Heart left ventricle (tissue), 13 donors: ENCODE results near the gene TMBIM4.

Experiments
- POLR2A ChIP-seq, 2 donors: fragments of 450-650 bp; IDR thresholded peaks; one replicate each; pipeline ENCODE4 v1.6.1; 2017; ENCODE audit warnings: antibody characterized with exemption in 2 of 2, mild to moderate bottlenecking in 2 of 2, moderate library complexity in 2 of 2
- TF ChIP-seq, protein P1 (sequence below), 12 donors: fragments of 200-600 bp; sonication (generic) in 4 of 12; IDR thresholded peaks; one replicate each; pipeline versions ENCODE4 v1.5.0 to v1.8.0; 2018 to 2022; ENCODE audit warnings: antibody characterized with exemption in 12 of 12, mild to moderate bottlenecking in 5 of 12
- donor health status: ischemic (EF 13 %, LVEDD 7.1; RV severe dilation, severe dysfunction).
- donor health status: DM: no; HTN: yes; CAD: no.
- donor health status: DM: no; HTN: no; CAD: no.
- donor health status: ischemic (EF 25% LVEDD 6.9; RV normal size, moderate dysfunction).
- donor health status: ischemic (EF 25% LVEDD 5.7; RV mildly dilated, moderate dysfunction).
- donor health status: ischemic (EF 35%, LVEDD 5.7; RV mildly dilated, moderate dysfunction).
- donor health status: nonischemic (EF 11% LVEDD 7.7; RV severe dilation, severe dysfunction).
- donor health status: DM: yes; HTN: yes; CAD: no.
- donor health status: PGD.
- donor health status: ischemic (EF 29% LVEDD 5.4; RV normal size, mild dysfunction).
- donor health status: nonischemic (EF 23%, LVEDD 6.1; RV moderate dilation, normal function).

DNA sequence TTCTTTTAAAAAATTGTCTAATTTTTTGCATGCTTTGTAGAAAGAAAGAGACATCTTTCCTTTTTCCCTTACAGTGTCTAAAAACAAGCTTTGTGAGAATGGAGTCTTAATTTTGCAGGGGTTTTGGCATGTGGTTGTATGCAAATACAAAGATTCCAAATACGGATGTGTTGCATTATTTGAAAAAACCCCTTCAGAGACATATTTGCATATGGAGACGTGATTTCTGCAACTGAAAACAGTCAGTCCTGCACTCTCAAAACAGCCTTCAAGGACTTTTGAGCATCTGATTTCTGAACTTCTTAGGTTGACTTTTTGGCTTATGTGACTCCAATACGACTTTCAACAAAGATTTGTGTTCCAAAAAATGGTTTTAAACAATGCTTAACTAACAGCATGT is 27.0 kb upstream of the TMBIM4 start:
- TF ChIP-seq, protein P1, sequence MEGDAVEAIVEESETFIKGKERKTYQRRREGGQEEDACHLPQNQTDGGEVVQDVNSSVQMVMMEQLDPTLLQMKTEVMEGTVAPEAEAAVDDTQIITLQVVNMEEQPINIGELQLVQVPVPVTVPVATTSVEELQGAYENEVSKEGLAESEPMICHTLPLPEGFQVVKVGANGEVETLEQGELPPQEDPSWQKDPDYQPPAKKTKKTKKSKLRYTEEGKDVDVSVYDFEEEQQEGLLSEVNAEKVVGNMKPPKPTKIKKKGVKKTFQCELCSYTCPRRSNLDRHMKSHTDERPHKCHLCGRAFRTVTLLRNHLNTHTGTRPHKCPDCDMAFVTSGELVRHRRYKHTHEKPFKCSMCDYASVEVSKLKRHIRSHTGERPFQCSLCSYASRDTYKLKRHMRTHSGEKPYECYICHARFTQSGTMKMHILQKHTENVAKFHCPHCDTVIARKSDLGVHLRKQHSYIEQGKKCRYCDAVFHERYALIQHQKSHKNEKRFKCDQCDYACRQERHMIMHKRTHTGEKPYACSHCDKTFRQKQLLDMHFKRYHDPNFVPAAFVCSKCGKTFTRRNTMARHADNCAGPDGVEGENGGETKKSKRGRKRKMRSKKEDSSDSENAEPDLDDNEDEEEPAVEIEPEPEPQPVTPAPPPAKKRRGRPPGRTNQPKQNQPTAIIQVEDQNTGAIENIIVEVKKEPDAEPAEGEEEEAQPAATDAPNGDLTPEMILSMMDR (IDR thresholded peaks at IDR 0.05): no peak
- TF ChIP-seq POLR2A (IDR thresholded peaks at IDR 0.05): no peak
